Vagina (tissue), 2 donors: ENCODE measurements around the gene RAET1L.

Source experiments
- POLR2A ChIP-seq, 2 donors: fragments of 450-650 bp; IDR thresholded peaks; one replicate each; pipeline ENCODE4 v1.6.1; 2017; ENCODE audit warnings: antibody characterized with exemption in 2 of 2, mild to moderate bottlenecking in 2 of 2, moderate library complexity in 2 of 2
- POLR2AphosphoS5 ChIP-seq, 2 donors: sonication (generic); formaldehyde crosslinking; IDR thresholded peaks; one replicate each; pipeline ENCODE4 v1.9.0; 2017; ENCODE audit warnings: antibody characterized with exemption in 2 of 2, mild to moderate bottlenecking in 2 of 2, low read depth in 1 of 2; ENCODE audit not compliant: insufficient read depth in 1 of 2
- TF ChIP-seq, protein P1 (sequence below), 3 experiments: fragments of 450-650 bp in 2 of 3; fragments of 200-600 bp in 1 of 3; sonication (generic) in 1 of 3; IDR thresholded peaks; one replicate each; pipeline ENCODE4 v1.5.1; 2017 to 2019; ENCODE audit warnings: antibody characterized with exemption in 3 of 3, mild to moderate bottlenecking in 2 of 3, moderate library complexity in 2 of 3

DNA sequence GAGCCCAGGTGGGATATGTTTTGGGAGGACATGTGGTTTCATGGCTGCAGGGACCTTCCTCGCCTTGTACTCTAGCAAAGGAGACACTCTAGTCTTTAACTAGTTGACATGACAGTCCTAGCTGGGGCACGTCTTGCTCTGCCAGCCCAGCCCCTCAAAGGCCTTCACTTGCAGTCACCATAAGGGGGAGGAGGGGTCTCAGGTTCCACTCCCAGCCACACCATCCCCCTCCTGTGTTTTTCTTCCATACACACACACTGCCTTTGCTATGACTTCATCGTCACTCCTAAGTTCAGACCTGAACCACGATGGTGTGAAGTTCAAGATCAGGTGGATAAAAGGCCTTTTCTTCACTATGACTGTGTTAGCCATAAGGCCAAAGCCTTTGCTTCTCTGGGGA lies 48.1 kb downstream of the RAET1L start:
- TF ChIP-seq POLR2AphosphoS5 (IDR thresholded peaks at IDR 0.05; ENCODE audit: insufficient read depth in 1 of 2, low read depth in 1 of 2) (no peak), POLR2A (IDR thresholded peaks at IDR 0.05) (no peak)
- TF ChIP-seq, protein P1, sequence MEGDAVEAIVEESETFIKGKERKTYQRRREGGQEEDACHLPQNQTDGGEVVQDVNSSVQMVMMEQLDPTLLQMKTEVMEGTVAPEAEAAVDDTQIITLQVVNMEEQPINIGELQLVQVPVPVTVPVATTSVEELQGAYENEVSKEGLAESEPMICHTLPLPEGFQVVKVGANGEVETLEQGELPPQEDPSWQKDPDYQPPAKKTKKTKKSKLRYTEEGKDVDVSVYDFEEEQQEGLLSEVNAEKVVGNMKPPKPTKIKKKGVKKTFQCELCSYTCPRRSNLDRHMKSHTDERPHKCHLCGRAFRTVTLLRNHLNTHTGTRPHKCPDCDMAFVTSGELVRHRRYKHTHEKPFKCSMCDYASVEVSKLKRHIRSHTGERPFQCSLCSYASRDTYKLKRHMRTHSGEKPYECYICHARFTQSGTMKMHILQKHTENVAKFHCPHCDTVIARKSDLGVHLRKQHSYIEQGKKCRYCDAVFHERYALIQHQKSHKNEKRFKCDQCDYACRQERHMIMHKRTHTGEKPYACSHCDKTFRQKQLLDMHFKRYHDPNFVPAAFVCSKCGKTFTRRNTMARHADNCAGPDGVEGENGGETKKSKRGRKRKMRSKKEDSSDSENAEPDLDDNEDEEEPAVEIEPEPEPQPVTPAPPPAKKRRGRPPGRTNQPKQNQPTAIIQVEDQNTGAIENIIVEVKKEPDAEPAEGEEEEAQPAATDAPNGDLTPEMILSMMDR (IDR thresholded peaks at IDR 0.05), result no peak
